PC-9 (cell line): Measurements from ENCODE around the gene SLC10A2.

Experiments
- EZH2 ChIP-seq: fragments of 200-600 bp; sonication (generic); IDR thresholded peaks from 2 replicates; pipeline ENCODE4 v1.8.0; 2017; ENCODE audit warnings: antibody characterized with exemption, low read depth
- TF ChIP-seq, protein P1 (sequence below): fragments of 200-600 bp; sonication (generic); conservative IDR thresholded peaks from 2 replicates; pipeline ENCODE4 v1.6.1; 2017; ENCODE audit warnings: mixed run types, antibody characterized with exemption, mild to moderate bottlenecking, moderate library complexity

- no peak for TF ChIP-seq EZH2
- TF ChIP-seq, protein P1, sequence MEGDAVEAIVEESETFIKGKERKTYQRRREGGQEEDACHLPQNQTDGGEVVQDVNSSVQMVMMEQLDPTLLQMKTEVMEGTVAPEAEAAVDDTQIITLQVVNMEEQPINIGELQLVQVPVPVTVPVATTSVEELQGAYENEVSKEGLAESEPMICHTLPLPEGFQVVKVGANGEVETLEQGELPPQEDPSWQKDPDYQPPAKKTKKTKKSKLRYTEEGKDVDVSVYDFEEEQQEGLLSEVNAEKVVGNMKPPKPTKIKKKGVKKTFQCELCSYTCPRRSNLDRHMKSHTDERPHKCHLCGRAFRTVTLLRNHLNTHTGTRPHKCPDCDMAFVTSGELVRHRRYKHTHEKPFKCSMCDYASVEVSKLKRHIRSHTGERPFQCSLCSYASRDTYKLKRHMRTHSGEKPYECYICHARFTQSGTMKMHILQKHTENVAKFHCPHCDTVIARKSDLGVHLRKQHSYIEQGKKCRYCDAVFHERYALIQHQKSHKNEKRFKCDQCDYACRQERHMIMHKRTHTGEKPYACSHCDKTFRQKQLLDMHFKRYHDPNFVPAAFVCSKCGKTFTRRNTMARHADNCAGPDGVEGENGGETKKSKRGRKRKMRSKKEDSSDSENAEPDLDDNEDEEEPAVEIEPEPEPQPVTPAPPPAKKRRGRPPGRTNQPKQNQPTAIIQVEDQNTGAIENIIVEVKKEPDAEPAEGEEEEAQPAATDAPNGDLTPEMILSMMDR = no peak
These were observed 19.5 kb downstream of the SLC10A2 start for GRCh38 chr13:103046676-103047075.
